HEK293 (cell line): ENCODE results near the gene PTMA.

Experiments used
- GLI4 ChIP-seq: fragments of 450-650 bp; formaldehyde crosslinking; IDR thresholded peaks from 2 replicates; pipeline ENCODE4 v1.5.1; 2016; ENCODE audit warnings: missing biosample characterization, missing genetic modification characterization
- INSM2 ChIP-seq: fragments of 450-650 bp; formaldehyde crosslinking; IDR thresholded peaks from 2 replicates; pipeline ENCODE4 v1.5.1; 2016; ENCODE audit warnings: missing biosample characterization, missing genetic modification characterization
- KLF1 ChIP-seq: fragments of 450-650 bp; formaldehyde crosslinking; IDR thresholded peaks from 2 replicates; pipeline ENCODE4 v1.5.1; 2016; ENCODE audit warnings: missing biosample characterization, missing genetic modification characterization
- KLF17 ChIP-seq: fragments of 450-650 bp; formaldehyde crosslinking; IDR thresholded peaks from 2 replicates; pipeline ENCODE4 v1.5.1; 2016; ENCODE audit warnings: missing biosample characterization, missing genetic modification characterization
- PBX3 ChIP-seq: sonication (generic); formaldehyde crosslinking; IDR thresholded peaks from 2 replicates; pipeline ENCODE4 v1.8.1; 2022; ENCODE audit warnings: mild to moderate bottlenecking, moderate library complexity, missing genetic modification reagents
- SP3 ChIP-seq: fragments of 450-650 bp; formaldehyde crosslinking; IDR thresholded peaks from 2 replicates; pipeline ENCODE4 v1.5.1; 2016; ENCODE audit warnings: missing biosample characterization, missing genetic modification characterization
- TRIM28 ChIP-seq: IDR thresholded peaks from 2 replicates; pipeline ENCODE4 v1.6.1; 2011; ENCODE audit warnings: low read length, control low read depth, borderline replicate concordance
- ZBTB26 ChIP-seq: fragments of 450-650 bp; formaldehyde crosslinking; optimal IDR thresholded peaks from 2 replicates; pipeline ENCODE3; 2016; ENCODE audit warnings: missing biosample characterization, mild to moderate bottlenecking, missing genetic modification characterization
- ZBTB8A ChIP-seq: fragments of 450-650 bp; formaldehyde crosslinking; IDR thresholded peaks from 2 replicates; pipeline ENCODE4 v1.5.1; 2016; ENCODE audit warnings: missing biosample characterization, missing genetic modification characterization
- ZFHX2 ChIP-seq: fragments of 450-650 bp; formaldehyde crosslinking; conservative IDR thresholded peaks from 2 replicates; pipeline ENCODE4 v1.5.1; 2016; ENCODE audit warnings: missing biosample characterization, missing genetic modification characterization
- ZNF112 ChIP-seq: fragments of 450-650 bp; formaldehyde crosslinking; IDR thresholded peaks from 2 replicates; pipeline ENCODE4 v1.5.0; 2017; ENCODE audit warnings: missing biosample characterization, missing genetic modification characterization
- ZNF114 ChIP-seq: fragments of 450-650 bp; formaldehyde crosslinking; IDR thresholded peaks from 2 replicates; pipeline ENCODE4 v1.5.0; 2017; ENCODE audit warnings: missing biosample characterization, missing genetic modification characterization
- ZNF140 ChIP-seq: fragments of 450-650 bp; formaldehyde crosslinking; IDR thresholded peaks from 2 replicates; pipeline ENCODE4 v1.5.1; 2016; ENCODE audit warnings: missing biosample characterization, missing genetic modification characterization
- ZNF221 ChIP-seq: fragments of 450-650 bp; formaldehyde crosslinking; IDR thresholded peaks from 2 replicates; pipeline ENCODE4 v1.5.1; 2017; ENCODE audit warnings: missing biosample characterization, missing genetic modification characterization, borderline replicate concordance
- ZNF335 ChIP-seq: fragments of 450-650 bp; formaldehyde crosslinking; conservative IDR thresholded peaks from 2 replicates; pipeline ENCODE4 v1.5.1; 2016; ENCODE audit warnings: missing biosample characterization, missing genetic modification characterization
- ZNF341 ChIP-seq: fragments of 450-650 bp; formaldehyde crosslinking; IDR thresholded peaks from 2 replicates; pipeline ENCODE4; 2016; ENCODE audit warnings: low read depth, missing biosample characterization, missing genetic modification characterization
- ZNF404 ChIP-seq: fragments of 450-650 bp; formaldehyde crosslinking; IDR thresholded peaks from 2 replicates; pipeline ENCODE4 v1.5.1; 2017; ENCODE audit warnings: missing biosample characterization, missing genetic modification characterization
- ZNF473 ChIP-seq: fragments of 450-650 bp; formaldehyde crosslinking; IDR thresholded peaks from 2 replicates; pipeline ENCODE4 v1.5.1; 2017; ENCODE audit warnings: missing biosample characterization, missing genetic modification characterization
- ZNF518A ChIP-seq: fragments of 450-650 bp; formaldehyde crosslinking; conservative IDR thresholded peaks from 2 replicates; pipeline ENCODE4 v1.5.1; 2016; ENCODE audit warnings: low read depth, missing biosample characterization, missing genetic modification characterization
- ZNF521 ChIP-seq: fragments of 450-650 bp; formaldehyde crosslinking; IDR thresholded peaks from 2 replicates; pipeline ENCODE4 v1.5.1; 2017; ENCODE audit warnings: missing biosample characterization, mild to moderate bottlenecking, missing genetic modification characterization
- ZNF560 ChIP-seq: fragments of 450-650 bp; formaldehyde crosslinking; IDR thresholded peaks from 2 replicates; pipeline ENCODE4 v1.5.1; 2017; ENCODE audit warnings: missing biosample characterization, missing genetic modification characterization, borderline replicate concordance
- ZNF610 ChIP-seq: fragments of 450-650 bp; formaldehyde crosslinking; IDR thresholded peaks from 2 replicates; pipeline ENCODE4 v1.5.1; 2016; ENCODE audit warnings: missing biosample characterization, missing genetic modification characterization, borderline replicate concordance
- ZNF626 ChIP-seq: fragments of 450-650 bp; sonication (Bioruptor Pico); formaldehyde crosslinking; IDR thresholded peaks from 2 replicates; pipeline ENCODE4 v1.5.1; 2018; ENCODE audit warnings: missing biosample characterization, missing genetic modification characterization, inconsistent platforms
- ZNF692 ChIP-seq: fragments of 450-650 bp; formaldehyde crosslinking; IDR thresholded peaks from 2 replicates; pipeline ENCODE4 v1.5.1; 2016; ENCODE audit warnings: missing biosample characterization, missing genetic modification characterization
- ZNF747 ChIP-seq: fragments of 450-650 bp; formaldehyde crosslinking; IDR thresholded peaks from 2 replicates; pipeline ENCODE4 v1.5.1; 2016; ENCODE audit warnings: missing biosample characterization, missing genetic modification characterization
- ZXDB ChIP-seq: fragments of 450-650 bp; formaldehyde crosslinking; IDR thresholded peaks from 2 replicates; pipeline ENCODE4 v1.5.1; 2016; ENCODE audit warnings: missing biosample characterization, missing genetic modification characterization

Gene PTMA

GRCh38 chr2:231662028-231662810, 46.1 kb upstream of the PTMA start (continued):
- TF ChIP-seq ZNF518A (tag by site-specific recombination) (no peak), ZNF140 (tag by site-specific recombination) (no peak), ZNF341 (tag by site-specific recombination) (peak; percentile 29; the same call in 1 of the 2 replicates), ZBTB8A (peak; percentile 89), ZNF473 (no peak), ZNF610 (tag by site-specific recombination) (peak; percentile 93), ZNF335 (tag by site-specific recombination) (peak; percentile 27; the same call in 1 of the 2 replicates), INSM2 (tag by site-specific recombination) (0 out of 2 replicates have a peak, but pooled peaks have one; percentile 38), PBX3 (peak; percentile 72; the same call in 1 of the 2 replicates), GLI4 (tag by site-specific recombination) (no peak), ZNF114 (tag by site-specific recombination) (no peak), KLF1 (tag by site-specific recombination) (peak; percentile 44), ZBTB26 (tag by site-specific recombination) (peak; percentile 89), ZNF747 (tag by site-specific recombination) (no peak), ZNF521 (tag by site-specific recombination) (no peak), ZNF692 (peak; percentile 81), ZXDB (0 out of 2 replicates have a peak, but pooled peaks have one; percentile 37), SP3 (tag by site-specific recombination) (peak; percentile 86), ZNF404 (no peak), ZFHX2 (tag by site-specific recombination) (0 out of 2 replicates have a peak, but pooled peaks have one; percentile 25), ZNF560 (tag by site-specific recombination) (no peak), KLF17 (tag by site-specific recombination) (peak; percentile 77), TRIM28 (peak; percentile 24; the same call in 1 of the 2 replicates), ZNF112 (tag by site-specific recombination) (no peak), ZNF626 (tag by site-specific recombination) (no peak), ZNF221 (tag by site-specific recombination) (no peak)
